ENCODE results near the gene TNFRSF8. TPM values are rescaled to one million over a fixed set of nuclear protein-coding genes. Genes with fewer than 3 reads are reported as not detected.

Gene TNFRSF8
- polyA plus RNA-seq, 1 of the 3 experiments (the other 2 are of a cell fraction) = 0.07 TPM

GRCh38 chr1:12051361-12051760 is 11.7 kb upstream of the TNFRSF8 start:
- DNase-seq = no peak
- Histone ChIP-seq H2AFZ (ENCODE audit: low read depth) (0 out of 2 replicates have a peak overlapping the region, but pooled peaks have one; percentile 51), H3K4me2 (no peak overlapping the region), H3K4me1 (ENCODE audit: control insufficient read depth in 1 of 2, insufficient read depth in 2 of 2, low read depth in 1 of 2, low read length in 1 of 2) (peaks cover 0 to 22% of the 10 kb centered on the region in 2 experiments; a peak in 2 of 4 replicates), H3F3A (replicated peaks; ENCODE audit: insufficient read depth) (no peaks in the 10 kb centered on the region), H3K9ac (no peak overlapping the region), H3K79me2 (ENCODE audit: insufficient read depth) (no peaks in the 10 kb centered on the region), H4K20me1 (ENCODE audit: insufficient read depth) (no peaks in the 10 kb centered on the region), H3K9me2 (no peaks in the 10 kb centered on the region), H3K27me3 (ENCODE audit: insufficient read depth) (no peaks in the 10 kb centered on the region; the same call in 1 of the 2 replicates), H3K36me3 (replicated peaks in 1 of 2; ENCODE audit: control insufficient read depth in 1 of 2, insufficient read depth in 2 of 2, low read length in 1 of 2) (no peaks in the 10 kb centered on the region), H3K9me3 (no peaks in the 10 kb centered on the region), H3K4me3 (ENCODE audit: low read depth in 2 of 2, low read length in 1 of 2) (no peak overlapping the region), H3K27ac (ENCODE audit: low read depth in 2 of 2, low read length in 1 of 2) (no peak overlapping the region)
- TF ChIP-seq TCF12 (IDR thresholded peaks at IDR 0.05) (no peak), YY1 (IDR thresholded peaks at IDR 0.05; ENCODE audit: low read depth) (no peak), FOSL2 (IDR thresholded peaks at IDR 0.05; ENCODE audit: borderline replicate concordance, low read depth) (no peak), SIN3A (IDR thresholded peaks at IDR 0.05; ENCODE audit: borderline replicate concordance, low read depth, low read length) (no peak), ELF1 (IDR thresholded peaks at IDR 0.05) (no peak), EP300 (IDR thresholded peaks at IDR 0.05; ENCODE audit: borderline replicate concordance in 1 of 2, low read depth in 1 of 2, low read length in 1 of 2) (no peak), USF1 (IDR thresholded peaks at IDR 0.05; ENCODE audit: borderline replicate concordance, low read depth) (no peak), RAD21 (IDR thresholded peaks at IDR 0.05; ENCODE audit: low read length) (no peak), SMC3 (IDR thresholded peaks at IDR 0.05; ENCODE audit: low read depth, low read length) (no peak), REST (IDR thresholded peaks at IDR 0.05; ENCODE audit: low read depth, low read length) (no peak)
- TF ChIP-seq, protein P1, sequence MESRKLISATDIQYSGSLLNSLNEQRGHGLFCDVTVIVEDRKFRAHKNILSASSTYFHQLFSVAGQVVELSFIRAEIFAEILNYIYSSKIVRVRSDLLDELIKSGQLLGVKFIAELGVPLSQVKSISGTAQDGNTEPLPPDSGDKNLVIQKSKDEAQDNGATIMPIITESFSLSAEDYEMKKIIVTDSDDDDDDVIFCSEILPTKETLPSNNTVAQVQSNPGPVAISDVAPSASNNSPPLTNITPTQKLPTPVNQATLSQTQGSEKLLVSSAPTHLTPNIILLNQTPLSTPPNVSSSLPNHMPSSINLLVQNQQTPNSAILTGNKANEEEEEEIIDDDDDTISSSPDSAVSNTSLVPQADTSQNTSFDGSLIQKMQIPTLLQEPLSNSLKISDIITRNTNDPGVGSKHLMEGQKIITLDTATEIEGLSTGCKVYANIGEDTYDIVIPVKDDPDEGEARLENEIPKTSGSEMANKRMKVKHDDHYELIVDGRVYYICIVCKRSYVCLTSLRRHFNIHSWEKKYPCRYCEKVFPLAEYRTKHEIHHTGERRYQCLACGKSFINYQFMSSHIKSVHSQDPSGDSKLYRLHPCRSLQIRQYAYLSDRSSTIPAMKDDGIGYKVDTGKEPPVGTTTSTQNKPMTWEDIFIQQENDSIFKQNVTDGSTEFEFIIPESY (IDR thresholded peaks at IDR 0.05; ENCODE audit: borderline replicate concordance, low read depth) = no peak
- WGBS (ENCODE audit: low lambda C conversion rate) = 100% methylated on average over 1 of the region's 1 CpG
- ChIA-PET POLR2A (no interaction called here), CTCF (interaction anchor here (1.2 to 2.5 kb wide), 3 partner anchors 12 to 28 kb away, joined by 3 to 9 read pairs (median 5); no protein-coding TSS in a partner anchor)
